ENCODE data around the gene CEBPE. TPM values are rescaled to one million over a fixed set of nuclear protein-coding genes. Genes with fewer than 3 reads are reported as not detected.

CEBPE gene
- total RNA-seq, 1 donor from 2014 or later: not detected

DNA sequence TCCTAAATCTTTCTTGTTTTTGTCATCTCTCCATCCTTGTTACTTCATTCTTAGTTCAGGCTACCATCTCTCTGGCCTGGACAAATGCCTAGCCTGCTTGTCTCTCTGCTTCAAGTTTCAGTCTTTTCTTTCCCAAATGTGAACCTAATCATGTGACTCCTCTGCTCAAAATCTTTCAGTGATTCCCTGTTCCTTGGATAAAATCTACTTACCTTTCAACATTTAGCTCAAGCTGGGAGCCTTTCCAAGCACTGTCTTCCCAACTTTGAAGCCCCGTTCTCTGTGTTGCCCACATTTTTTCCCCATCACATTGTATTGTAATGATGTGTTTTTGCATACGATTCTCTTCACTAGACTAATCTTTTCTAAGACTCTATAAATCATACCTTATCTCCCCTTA is 39.7 kb upstream of the CEBPE start:
- TF ChIP-seq, protein P1, sequence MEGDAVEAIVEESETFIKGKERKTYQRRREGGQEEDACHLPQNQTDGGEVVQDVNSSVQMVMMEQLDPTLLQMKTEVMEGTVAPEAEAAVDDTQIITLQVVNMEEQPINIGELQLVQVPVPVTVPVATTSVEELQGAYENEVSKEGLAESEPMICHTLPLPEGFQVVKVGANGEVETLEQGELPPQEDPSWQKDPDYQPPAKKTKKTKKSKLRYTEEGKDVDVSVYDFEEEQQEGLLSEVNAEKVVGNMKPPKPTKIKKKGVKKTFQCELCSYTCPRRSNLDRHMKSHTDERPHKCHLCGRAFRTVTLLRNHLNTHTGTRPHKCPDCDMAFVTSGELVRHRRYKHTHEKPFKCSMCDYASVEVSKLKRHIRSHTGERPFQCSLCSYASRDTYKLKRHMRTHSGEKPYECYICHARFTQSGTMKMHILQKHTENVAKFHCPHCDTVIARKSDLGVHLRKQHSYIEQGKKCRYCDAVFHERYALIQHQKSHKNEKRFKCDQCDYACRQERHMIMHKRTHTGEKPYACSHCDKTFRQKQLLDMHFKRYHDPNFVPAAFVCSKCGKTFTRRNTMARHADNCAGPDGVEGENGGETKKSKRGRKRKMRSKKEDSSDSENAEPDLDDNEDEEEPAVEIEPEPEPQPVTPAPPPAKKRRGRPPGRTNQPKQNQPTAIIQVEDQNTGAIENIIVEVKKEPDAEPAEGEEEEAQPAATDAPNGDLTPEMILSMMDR (IDR thresholded peaks at IDR 0.05; ENCODE audit: borderline replicate concordance): no peak
- no peaks in the 10 kb centered on the region for H3K9me3 ChIP-seq (replicated peaks)
- H3K36me3 ChIP-seq: no peaks in the 10 kb centered on the region
- H3K27ac ChIP-seq (replicated peaks): no peak overlapping the region
- peaks cover 32% of the 10 kb centered on the region for H3K4me1 ChIP-seq
- intact Hi-C loops (cut with micrococcal nuclease): no loop called here
- no peaks in the 10 kb centered on the region for H3K27me3 ChIP-seq (ENCODE audit: low read depth)
- no peak for DNase-seq
- no peak overlapping the region for H3K4me3 ChIP-seq

DNA sequence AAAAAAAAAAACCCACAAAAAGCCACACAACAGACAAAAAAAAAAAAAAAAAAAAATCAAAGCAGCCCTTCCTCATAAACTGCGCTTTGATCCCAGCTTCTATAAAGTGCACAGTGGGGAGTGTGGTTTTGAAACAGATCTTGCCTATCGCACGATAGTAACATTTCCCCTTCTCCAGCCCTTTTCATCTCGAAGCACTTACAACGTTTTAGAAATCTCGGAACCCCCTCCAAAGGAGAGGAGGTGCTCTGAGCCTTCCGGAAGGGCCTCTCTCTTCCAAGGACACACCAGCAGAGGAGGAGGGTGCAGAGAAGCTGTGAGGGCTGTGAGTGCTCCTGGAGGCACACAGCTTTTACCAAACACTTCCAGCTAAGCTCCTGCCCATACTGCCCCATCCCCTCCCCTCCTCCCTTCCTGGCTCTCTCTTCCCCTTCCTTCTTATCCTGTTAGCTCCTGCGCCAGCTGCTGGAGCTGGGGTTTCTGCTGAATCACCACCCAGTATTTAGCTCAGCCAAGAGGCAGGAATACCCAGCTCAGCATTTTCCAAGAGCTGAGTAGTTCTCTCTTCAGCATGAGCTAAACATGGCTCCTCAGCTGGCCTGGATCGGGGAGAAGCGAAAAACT is 36.0 kb upstream of the CEBPE start:
- H3K4me3 ChIP-seq: peak overlapping the region; percentile 60
- TF ChIP-seq, protein P1 (IDR thresholded peaks at IDR 0.05; ENCODE audit: borderline replicate concordance): no peak
- intact Hi-C loops (cut with micrococcal nuclease): no loop called here

DNA sequence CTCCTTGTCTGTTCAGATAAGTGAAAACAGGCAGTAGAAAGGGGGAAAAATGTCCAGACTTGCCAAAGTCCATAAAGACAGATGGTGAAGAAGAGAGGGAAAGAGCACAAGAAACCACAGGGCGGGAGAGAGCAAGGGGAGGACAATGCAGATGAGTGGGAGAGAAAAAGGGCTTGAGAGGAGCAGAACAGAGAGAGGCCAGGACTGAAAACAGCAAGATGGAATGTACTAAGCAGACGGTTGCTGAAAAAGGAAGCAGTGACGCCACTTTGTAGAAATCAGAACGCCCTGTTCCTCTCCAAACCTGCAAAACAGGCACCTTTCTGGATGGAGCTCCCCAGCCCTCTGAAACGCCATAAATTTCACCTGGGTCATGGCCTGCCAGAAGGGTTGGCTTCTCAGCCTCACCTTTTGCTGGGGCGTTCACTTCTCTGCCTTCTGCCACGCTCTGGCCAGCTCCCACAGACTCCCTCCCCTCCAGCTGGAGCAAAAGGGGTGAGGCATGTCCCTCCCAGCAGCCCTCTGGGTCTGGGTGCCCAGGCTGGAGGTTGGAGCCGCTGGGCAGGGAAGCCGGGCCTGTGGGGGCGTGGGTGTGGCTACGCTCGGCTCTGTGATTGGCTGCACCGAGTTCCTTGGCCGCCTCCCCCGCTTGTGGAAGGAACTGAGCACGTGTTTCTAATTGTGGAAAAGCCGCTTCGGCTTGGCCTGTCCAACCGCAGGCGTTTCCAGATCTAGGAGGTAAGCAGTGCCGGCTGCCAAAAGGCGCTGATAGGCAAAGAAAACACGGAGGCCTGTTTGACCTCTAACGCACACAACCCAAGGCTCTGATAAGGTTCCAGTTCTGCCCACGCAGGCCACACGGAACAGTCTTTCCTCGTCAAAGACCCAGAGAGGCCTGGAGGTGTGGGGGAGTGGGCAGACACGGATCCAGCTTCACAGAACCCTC is 35.1 kb upstream of the CEBPE start:
- intact Hi-C loops (cut with micrococcal nuclease): no loop called here
- H3K4me3 ChIP-seq: peak overlapping the region; percentile 60
- H3K9me3 ChIP-seq (replicated peaks): no peaks in the 10 kb centered on the region
- peak overlapping the region; percentile 95 for H3K27ac ChIP-seq (replicated peaks)
- TF ChIP-seq, protein P1 (IDR thresholded peaks at IDR 0.05; ENCODE audit: borderline replicate concordance): no peak
- H3K4me1 ChIP-seq: peaks cover 47% of the 10 kb centered on the region
- H3K36me3 ChIP-seq: no peaks in the 10 kb centered on the region
- no peaks in the 10 kb centered on the region for H3K27me3 ChIP-seq (ENCODE audit: low read depth)
- peak; percentile 92 for DNase-seq

More for the DNA sequence above, 36.0 kb upstream of the CEBPE start:
- Histone ChIP-seq H3K36me3 (no peaks in the 10 kb centered on the region), H3K27me3 (ENCODE audit: low read depth) (no peaks in the 10 kb centered on the region), H3K27ac (replicated peaks) (peak overlapping the region; percentile 95), H3K9me3 (replicated peaks) (no peaks in the 10 kb centered on the region), H3K4me1 (peaks cover 50% of the 10 kb centered on the region)
- DNase-seq: peak; percentile 80

DNA sequence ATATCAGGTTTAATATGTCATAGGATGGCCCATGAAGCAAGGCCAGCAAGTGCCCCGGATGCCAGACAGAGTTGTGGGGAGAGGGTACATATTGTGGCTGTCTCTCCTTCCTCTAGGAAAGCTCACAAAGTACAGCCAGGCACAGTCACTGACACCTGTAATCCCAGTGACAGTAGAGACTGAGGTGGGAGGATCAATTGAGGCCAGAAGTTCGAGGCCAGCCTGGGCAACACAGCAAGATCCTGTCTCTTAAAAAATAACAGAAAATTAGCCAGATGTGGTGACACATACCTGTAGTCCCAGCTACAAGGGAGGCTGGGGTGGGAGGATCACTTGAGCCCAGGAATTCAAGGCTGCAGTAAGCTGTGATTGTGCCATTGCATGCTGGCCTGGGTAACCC is 32.3 kb upstream of the CEBPE start:
- no peak overlapping the region for H3K4me3 ChIP-seq
- H3K4me1 ChIP-seq: peaks cover 63% of the 10 kb centered on the region
- H3K27me3 ChIP-seq (ENCODE audit: low read depth): no peaks in the 10 kb centered on the region
- no peak for DNase-seq
- H3K36me3 ChIP-seq: no peaks in the 10 kb centered on the region
- H3K9me3 ChIP-seq (replicated peaks): no peaks in the 10 kb centered on the region
- TF ChIP-seq, protein P1 (IDR thresholded peaks at IDR 0.05; ENCODE audit: borderline replicate concordance): no peak
- H3K27ac ChIP-seq (replicated peaks): peak overlapping the region; percentile 95
- intact Hi-C loops (cut with micrococcal nuclease): no loop called here

DNA sequence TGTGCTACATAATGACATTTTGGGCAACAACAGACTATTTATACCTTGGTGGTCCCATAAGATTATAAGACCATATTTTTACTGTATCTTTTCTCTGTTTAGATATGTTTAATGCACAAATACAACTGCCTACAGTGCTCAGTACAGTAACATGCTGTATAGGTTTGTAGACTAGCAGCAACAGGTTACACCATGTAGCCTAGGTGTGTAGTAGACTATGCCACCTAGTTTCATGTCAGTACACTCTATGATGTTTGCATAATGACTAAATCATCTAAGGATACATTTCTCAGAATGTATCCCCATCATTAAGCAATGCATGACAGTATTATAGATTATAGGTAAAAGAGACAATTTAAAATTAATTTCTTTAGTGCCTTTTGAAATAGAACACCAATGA is 30.7 kb upstream of the CEBPE start:
- Histone ChIP-seq H3K4me1 (peaks cover 65% of the 10 kb centered on the region), H3K27me3 (ENCODE audit: low read depth) (no peaks in the 10 kb centered on the region), H3K27ac (replicated peaks) (peak overlapping the region; percentile 0), H3K9me3 (replicated peaks) (no peaks in the 10 kb centered on the region), H3K4me3 (no peak overlapping the region), H3K36me3 (no peaks in the 10 kb centered on the region)
- intact Hi-C loops (cut with micrococcal nuclease): no loop called here
- TF ChIP-seq, protein P1 (IDR thresholded peaks at IDR 0.05; ENCODE audit: borderline replicate concordance): no peak
- no peak for DNase-seq
